Measurements from ENCODE around the gene CELF4. TPM values are rescaled to one million over a fixed set of nuclear protein-coding genes. Genes with fewer than 3 reads are reported as not detected.

CELF4 gene
- total and polyA plus RNA-seq, 4 donors: 0.24 to 3.0 (median 1.3) TPM

- H3K4me3 ChIP-seq: no peak overlapping the region
- no peak overlapping the region for H3K27ac ChIP-seq (ENCODE audit: low read depth in 1 of 2, low read length in 1 of 2)
- H3K9ac ChIP-seq (ENCODE audit: insufficient read depth in 1 of 2, low read length in 2 of 2): no peak overlapping the region
- H3K4me1 ChIP-seq (ENCODE audit: control insufficient read depth in 5 of 5, insufficient read depth in 5 of 5, low read length in 5 of 5): no peaks in the 10 kb centered on the region
- TF ChIP-seq CTCF (IDR thresholded peaks at IDR 0.05; ENCODE audit: control extremely low read depth, extremely low read depth): no peak
- no peak for ATAC-seq (ENCODE audit: insufficient read depth, low FRiP score)
- WGBS, 2 donors: 79 to 83% methylated on average over 7 of the region's 7 CpGs
- no peak for DNase-seq
- H3K9me3 ChIP-seq (ENCODE audit: control insufficient read depth in 4 of 4, insufficient read depth in 3 of 4, low read length in 3 of 4): peaks cover 0 to 2% (median 0%) of the 10 kb centered on the region in 4 donors
- no peaks in the 10 kb centered on the region for H3K27me3 ChIP-seq (ENCODE audit: control insufficient read depth in 3 of 3, insufficient read depth in 3 of 3, low read length in 2 of 3)
- no peaks in the 10 kb centered on the region for H3K36me3 ChIP-seq (ENCODE audit: control insufficient read depth in 4 of 4, insufficient read depth in 4 of 4, low read length in 4 of 4)
Measured at GRCh38 chr18:37375181-37375580, 190.4 kb downstream of the CELF4 start.

GRCh38 chr18:37368110-37368954 lies 197.3 kb downstream of the CELF4 start:
- H3K4me3 ChIP-seq: no peak overlapping the region
- DNase-seq (peak in 1 of 3 donors; percentile 29), ATAC-seq (ENCODE audit: insufficient read depth, low FRiP score) (no peak)
- no peak for TF ChIP-seq CTCF (IDR thresholded peaks at IDR 0.05; ENCODE audit: control extremely low read depth, extremely low read depth)
- no peak overlapping the region for H3K9ac ChIP-seq (ENCODE audit: insufficient read depth in 1 of 2, low read length in 2 of 2)
- no peaks in the 10 kb centered on the region for H3K27me3 ChIP-seq (ENCODE audit: control insufficient read depth in 3 of 3, insufficient read depth in 3 of 3, low read length in 2 of 3)
- 47 to 67% methylated on average over 10 of the region's 10 CpGs for WGBS, 2 donors
- no peaks in the 10 kb centered on the region for H3K9me3 ChIP-seq (ENCODE audit: control insufficient read depth in 4 of 4, insufficient read depth in 3 of 4, low read length in 3 of 4)
- no peaks in the 10 kb centered on the region for H3K36me3 ChIP-seq (ENCODE audit: control insufficient read depth in 4 of 4, insufficient read depth in 4 of 4, low read length in 4 of 4)
- no peak overlapping the region for H3K27ac ChIP-seq (ENCODE audit: low read depth in 1 of 2, low read length in 1 of 2)
- peaks cover 0 to 10% (median 4%) of the 10 kb centered on the region in 5 donors for H3K4me1 ChIP-seq (ENCODE audit: control insufficient read depth in 5 of 5, insufficient read depth in 5 of 5, low read length in 5 of 5)

GRCh38 chr18:37364237-37364636 lies 201.4 kb downstream of the CELF4 start:
- Histone ChIP-seq H3K27me3 (ENCODE audit: control insufficient read depth in 3 of 3, insufficient read depth in 3 of 3, low read length in 2 of 3) (no peaks in the 10 kb centered on the region), H3K27ac (ENCODE audit: low read depth in 1 of 2, low read length in 1 of 2) (peak overlapping the region in 1 of 2 donors; percentile 1), H3K36me3 (ENCODE audit: control insufficient read depth in 4 of 4, insufficient read depth in 4 of 4, low read length in 4 of 4) (no peaks in the 10 kb centered on the region), H3K9me3 (ENCODE audit: control insufficient read depth in 4 of 4, insufficient read depth in 3 of 4, low read length in 3 of 4) (no peaks in the 10 kb centered on the region), H3K9ac (ENCODE audit: insufficient read depth in 1 of 2, low read length in 2 of 2) (no peak overlapping the region), H3K4me1 (ENCODE audit: control insufficient read depth in 5 of 5, insufficient read depth in 5 of 5, low read length in 5 of 5) (peaks cover 0 to 11% (median 6%) of the 10 kb centered on the region in 5 donors), H3K4me3 (no peak overlapping the region)
- DNase-seq (peak; percentile 35 to 53 (median 47)), ATAC-seq (ENCODE audit: insufficient read depth, low FRiP score) (no peak)
- TF ChIP-seq CTCF (IDR thresholded peaks at IDR 0.05; ENCODE audit: control extremely low read depth, extremely low read depth): no peak
- WGBS, 2 donors: 57 to 70% methylated on average over 2 of the region's 2 CpGs
